Suprapubic skin (tissue), 4 donors: ENCODE data around the gene ARL8A.

Source experiments
- EP300 ChIP-seq: sonication (generic); formaldehyde crosslinking; IDR thresholded peaks from one replicate; pipeline ENCODE4 v1.6.1; 2017; ENCODE audit warnings: antibody characterized with exemption
- POLR2A ChIP-seq, 2 donors: fragments of 450-650 bp; IDR thresholded peaks; one replicate each; pipeline ENCODE4 v1.6.1; 2017; ENCODE audit warnings: antibody characterized with exemption in 2 of 2, mild to moderate bottlenecking in 2 of 2, moderate library complexity in 2 of 2
- POLR2AphosphoS5 ChIP-seq, 3 donors: sonication (generic); formaldehyde crosslinking; IDR thresholded peaks; one replicate each; pipeline ENCODE4 v1.6.1; 2017; ENCODE audit warnings: antibody characterized with exemption in 3 of 3
- TF ChIP-seq, protein P1 (sequence below), 2 donors: fragments of 200-600 bp in 1 of 2; fragments of 450-650 bp in 1 of 2; sonication (generic) in 1 of 2; IDR thresholded peaks; one replicate each; pipeline ENCODE4 v1.5.1; 2016 to 2019; ENCODE audit warnings: antibody characterized with exemption in 2 of 2, mild to moderate bottlenecking in 1 of 2, moderate library complexity in 1 of 2

DNA sequence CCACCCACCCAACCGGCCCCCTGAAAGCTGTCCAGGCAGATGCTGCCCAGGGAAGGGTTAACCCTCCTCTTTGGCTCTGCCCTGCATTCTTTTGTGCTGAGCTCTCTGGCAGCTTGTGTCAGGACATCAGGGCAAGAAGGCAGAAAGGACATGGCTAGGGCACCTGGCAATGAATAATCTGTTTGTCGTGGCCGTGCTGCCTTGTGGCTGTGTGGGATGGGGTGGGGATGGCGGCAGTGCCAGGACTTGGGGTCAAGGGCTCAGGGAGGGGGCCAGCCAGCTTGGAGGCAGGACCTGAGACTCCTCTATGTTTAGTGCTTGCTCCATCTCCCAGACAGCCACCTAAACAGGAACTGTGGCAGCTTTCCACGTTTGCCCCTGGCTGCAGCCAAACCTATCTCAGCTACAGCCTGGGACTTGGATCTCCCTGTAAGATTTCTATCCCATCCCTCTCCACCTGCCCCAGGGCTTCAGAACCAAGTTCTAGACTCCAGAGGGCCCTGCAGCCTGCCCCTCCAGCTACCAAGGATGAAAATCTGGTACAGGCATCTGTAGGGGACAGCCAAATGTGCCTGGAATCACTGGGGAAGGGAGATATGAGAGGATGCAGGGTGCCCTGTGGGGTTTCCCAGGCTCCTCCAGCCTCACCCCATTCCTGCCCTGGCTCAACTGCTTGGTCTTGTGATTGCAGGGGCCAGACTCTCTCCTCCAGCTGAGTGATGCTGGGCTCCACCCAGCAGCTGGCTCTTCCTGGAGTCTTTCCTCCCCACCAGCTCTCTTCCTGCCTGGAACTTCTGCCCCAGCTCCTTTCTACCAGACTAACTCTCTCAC, 31.5 kb downstream of the ARL8A start:
- TF ChIP-seq EP300: no peak
- no peak for TF ChIP-seq POLR2A (IDR thresholded peaks at IDR 0.05)
- TF ChIP-seq, protein P1, sequence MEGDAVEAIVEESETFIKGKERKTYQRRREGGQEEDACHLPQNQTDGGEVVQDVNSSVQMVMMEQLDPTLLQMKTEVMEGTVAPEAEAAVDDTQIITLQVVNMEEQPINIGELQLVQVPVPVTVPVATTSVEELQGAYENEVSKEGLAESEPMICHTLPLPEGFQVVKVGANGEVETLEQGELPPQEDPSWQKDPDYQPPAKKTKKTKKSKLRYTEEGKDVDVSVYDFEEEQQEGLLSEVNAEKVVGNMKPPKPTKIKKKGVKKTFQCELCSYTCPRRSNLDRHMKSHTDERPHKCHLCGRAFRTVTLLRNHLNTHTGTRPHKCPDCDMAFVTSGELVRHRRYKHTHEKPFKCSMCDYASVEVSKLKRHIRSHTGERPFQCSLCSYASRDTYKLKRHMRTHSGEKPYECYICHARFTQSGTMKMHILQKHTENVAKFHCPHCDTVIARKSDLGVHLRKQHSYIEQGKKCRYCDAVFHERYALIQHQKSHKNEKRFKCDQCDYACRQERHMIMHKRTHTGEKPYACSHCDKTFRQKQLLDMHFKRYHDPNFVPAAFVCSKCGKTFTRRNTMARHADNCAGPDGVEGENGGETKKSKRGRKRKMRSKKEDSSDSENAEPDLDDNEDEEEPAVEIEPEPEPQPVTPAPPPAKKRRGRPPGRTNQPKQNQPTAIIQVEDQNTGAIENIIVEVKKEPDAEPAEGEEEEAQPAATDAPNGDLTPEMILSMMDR (IDR thresholded peaks at IDR 0.05): no peak
- TF ChIP-seq POLR2AphosphoS5 (IDR thresholded peaks at IDR 0.05): no peak
